ENCODE measurements around the gene MAP4K4. TPM values are rescaled to one million over a fixed set of nuclear protein-coding genes. Genes with fewer than 3 reads are reported as not detected.
A peak's percentile ranks its signal among the peaks of the same experiment; 100 is the strongest.

MAP4K4 gene
- total RNA-seq, 3 donors from 2014 or later: 26.4 to 54.6 (median 34.2) TPM

DNA sequence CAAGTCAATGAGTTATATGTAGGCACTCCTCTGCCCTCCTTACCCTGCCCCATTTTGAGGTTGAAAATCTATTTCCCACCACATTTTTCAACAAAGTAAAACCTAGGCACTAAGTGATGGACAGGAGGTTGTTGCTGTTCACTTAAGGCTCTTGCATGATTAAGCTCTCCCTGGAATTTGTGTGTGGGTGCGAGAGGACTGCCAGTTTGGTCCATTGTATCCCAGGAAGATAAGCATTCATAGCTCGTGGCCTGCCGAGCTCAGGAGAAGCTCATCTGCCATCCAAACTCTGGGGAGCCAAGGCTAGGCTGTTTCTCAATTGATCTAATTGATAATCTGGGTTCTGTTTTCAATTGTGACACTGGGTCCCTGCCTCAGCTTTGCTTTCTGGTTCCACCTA, 4.7 kb upstream of the MAP4K4 start:
- TF ChIP-seq, protein P1, sequence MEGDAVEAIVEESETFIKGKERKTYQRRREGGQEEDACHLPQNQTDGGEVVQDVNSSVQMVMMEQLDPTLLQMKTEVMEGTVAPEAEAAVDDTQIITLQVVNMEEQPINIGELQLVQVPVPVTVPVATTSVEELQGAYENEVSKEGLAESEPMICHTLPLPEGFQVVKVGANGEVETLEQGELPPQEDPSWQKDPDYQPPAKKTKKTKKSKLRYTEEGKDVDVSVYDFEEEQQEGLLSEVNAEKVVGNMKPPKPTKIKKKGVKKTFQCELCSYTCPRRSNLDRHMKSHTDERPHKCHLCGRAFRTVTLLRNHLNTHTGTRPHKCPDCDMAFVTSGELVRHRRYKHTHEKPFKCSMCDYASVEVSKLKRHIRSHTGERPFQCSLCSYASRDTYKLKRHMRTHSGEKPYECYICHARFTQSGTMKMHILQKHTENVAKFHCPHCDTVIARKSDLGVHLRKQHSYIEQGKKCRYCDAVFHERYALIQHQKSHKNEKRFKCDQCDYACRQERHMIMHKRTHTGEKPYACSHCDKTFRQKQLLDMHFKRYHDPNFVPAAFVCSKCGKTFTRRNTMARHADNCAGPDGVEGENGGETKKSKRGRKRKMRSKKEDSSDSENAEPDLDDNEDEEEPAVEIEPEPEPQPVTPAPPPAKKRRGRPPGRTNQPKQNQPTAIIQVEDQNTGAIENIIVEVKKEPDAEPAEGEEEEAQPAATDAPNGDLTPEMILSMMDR (IDR thresholded peaks at IDR 0.05): no peak
- no peak for ATAC-seq
- intact Hi-C loops (cut with DNase I, micrococcal nuclease): no loop called here
- no peak overlapping the region for H3K4me3 ChIP-seq
- no peak for DNase-seq
- no peaks in the 10 kb centered on the region for H3K36me3 ChIP-seq (ENCODE audit: low read depth)
- no peaks in the 10 kb centered on the region for H3K9me3 ChIP-seq
- H3K4me1 ChIP-seq (ENCODE audit: low read depth): peaks cover 14% of the 10 kb centered on the region

DNA sequence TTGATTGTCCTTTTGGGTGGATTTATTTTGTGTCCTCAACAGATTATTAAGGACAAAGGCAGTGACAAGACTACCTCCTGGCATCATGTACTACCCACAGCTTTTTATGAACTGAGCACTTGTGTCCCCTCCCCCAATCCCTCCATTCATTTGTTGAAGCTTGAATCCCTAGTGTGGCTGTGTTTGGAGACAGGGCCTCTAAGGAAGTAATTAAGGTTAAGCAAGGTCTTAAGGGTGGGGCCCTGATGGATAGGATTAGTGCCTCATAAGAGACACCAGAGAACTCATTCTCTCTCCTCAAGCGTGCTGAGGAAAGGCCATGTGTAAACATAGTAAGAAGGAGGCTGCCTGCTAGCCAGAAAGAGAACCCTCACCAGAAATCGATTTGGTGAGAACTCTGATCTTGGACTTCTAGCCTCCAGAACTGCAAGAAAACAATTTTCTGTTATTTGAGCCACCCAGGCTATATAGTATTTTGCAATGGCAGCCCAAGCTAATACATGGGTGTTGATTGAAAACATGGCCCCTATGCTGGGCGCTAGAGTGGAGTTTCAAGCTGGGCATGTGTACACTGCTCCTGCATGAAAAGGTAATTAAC, 3.4 kb upstream of the MAP4K4 start:
- TF ChIP-seq, protein P1 (IDR thresholded peaks at IDR 0.05): no peak
- no peaks in the 10 kb centered on the region for H3K9me3 ChIP-seq
- H3K4me3 ChIP-seq: no peak overlapping the region
- DNase-seq: no peak
- H3K36me3 ChIP-seq (ENCODE audit: low read depth): no peaks in the 10 kb centered on the region
- intact Hi-C loops (cut with DNase I, micrococcal nuclease): no loop called here
- H3K4me1 ChIP-seq (ENCODE audit: low read depth): peaks cover 14% of the 10 kb centered on the region
- ATAC-seq: no peak

DNA sequence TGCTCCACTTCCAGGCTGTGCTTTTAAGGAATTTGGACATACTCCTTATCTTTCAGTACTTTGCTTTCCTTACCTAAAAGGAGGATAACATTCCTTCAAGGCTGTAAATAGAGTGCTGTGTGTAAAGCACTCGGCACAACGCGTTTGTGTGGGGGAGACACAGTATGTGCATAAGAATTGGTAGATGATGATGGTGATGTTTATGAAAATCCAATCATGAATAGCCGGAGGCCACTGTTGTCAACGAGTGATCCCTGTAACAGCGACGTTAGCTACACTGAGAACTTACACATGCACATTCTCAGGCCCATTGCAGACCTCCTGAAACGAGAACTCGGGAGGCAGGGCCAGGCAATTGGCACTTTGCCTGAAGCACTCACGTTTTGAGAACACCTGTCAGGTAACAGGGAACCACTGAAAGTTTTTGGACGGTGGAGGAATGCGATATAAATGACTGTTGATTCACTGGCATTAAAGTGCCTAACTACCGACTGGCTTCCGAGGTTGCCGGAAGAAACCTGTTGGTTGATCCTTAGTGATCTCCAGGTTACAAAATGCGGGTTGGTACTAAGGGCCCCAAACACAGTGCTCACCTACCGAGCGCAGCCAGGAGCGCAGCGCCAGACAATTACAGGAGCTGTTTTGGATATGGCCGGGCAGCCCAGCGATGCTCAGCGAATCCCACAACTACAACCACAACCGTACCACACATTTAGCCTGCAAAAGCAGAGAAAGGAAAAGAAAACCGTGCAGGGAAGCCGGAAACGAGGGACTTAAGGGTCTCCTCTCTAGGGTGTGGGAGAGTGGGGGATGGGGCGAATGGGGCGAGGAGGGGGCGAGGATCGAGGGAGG, 1.0 kb upstream of the MAP4K4 start:
- TF ChIP-seq, protein P1 (IDR thresholded peaks at IDR 0.05): no peak
- ATAC-seq: peak; percentile 45
- intact Hi-C loops (cut with DNase I, micrococcal nuclease): no loop called here

DNA sequence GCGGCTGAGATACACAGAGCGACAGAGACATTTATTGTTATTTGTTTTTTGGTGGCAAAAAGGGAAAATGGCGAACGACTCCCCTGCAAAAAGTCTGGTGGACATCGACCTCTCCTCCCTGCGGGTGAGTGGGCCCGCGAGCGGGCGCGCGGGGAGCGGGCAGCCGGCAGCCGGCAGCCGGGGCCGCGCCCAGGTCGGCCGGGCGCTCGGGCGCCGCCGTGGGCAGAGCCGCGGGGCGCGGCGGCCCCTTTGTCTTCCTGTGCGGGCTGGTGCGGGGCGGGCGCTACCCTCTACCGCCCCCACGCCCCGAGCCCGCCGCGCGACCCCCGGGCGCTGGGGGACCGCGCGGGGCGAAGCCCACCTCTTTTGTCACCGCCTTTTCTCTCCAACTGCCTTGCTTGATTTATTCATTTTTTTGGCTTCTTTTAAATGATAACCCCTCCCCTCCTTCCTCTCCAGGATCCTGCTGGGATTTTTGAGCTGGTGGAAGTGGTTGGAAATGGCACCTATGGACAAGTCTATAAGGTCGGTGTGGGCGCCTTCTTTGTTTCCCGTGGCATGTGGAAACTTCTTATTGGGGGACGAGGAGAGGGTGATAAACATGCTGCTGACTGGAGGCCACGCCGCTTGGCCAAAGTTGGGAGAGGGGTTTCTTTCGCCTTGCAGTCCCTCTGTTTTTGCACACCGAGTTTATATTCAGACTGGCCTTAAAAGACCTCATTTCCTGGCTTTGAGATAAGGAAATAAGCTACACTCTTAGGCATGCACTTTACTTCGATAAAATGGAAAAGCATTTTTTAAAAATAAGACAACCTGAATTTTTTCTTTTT, 722 bp downstream of the MAP4K4 start:
- Histone ChIP-seq H3K4me3 (peak overlapping the region; percentile 20), H3K36me3 (ENCODE audit: low read depth) (no peaks in the 10 kb centered on the region), H3K9me3 (no peaks in the 10 kb centered on the region), H3K4me1 (ENCODE audit: low read depth) (peaks cover 3% of the 10 kb centered on the region)
- DNase-seq (peak in 2 of 3 donors; percentile 33 to 67), ATAC-seq (peak; percentile 52)
- intact Hi-C loops (cut with DNase I, micrococcal nuclease): no loop called here
- TF ChIP-seq, protein P1 (IDR thresholded peaks at IDR 0.05): no peak

More for the DNA sequence above, 1.0 kb upstream of the MAP4K4 start:
- Histone ChIP-seq H3K4me1 (ENCODE audit: low read depth) (peaks cover 3% of the 10 kb centered on the region), H3K36me3 (ENCODE audit: low read depth) (no peaks in the 10 kb centered on the region), H3K4me3 (peak overlapping the region; percentile 20), H3K9me3 (no peaks in the 10 kb centered on the region)
- peak in 2 of 3 donors; percentile 39 to 58 for DNase-seq

DNA sequence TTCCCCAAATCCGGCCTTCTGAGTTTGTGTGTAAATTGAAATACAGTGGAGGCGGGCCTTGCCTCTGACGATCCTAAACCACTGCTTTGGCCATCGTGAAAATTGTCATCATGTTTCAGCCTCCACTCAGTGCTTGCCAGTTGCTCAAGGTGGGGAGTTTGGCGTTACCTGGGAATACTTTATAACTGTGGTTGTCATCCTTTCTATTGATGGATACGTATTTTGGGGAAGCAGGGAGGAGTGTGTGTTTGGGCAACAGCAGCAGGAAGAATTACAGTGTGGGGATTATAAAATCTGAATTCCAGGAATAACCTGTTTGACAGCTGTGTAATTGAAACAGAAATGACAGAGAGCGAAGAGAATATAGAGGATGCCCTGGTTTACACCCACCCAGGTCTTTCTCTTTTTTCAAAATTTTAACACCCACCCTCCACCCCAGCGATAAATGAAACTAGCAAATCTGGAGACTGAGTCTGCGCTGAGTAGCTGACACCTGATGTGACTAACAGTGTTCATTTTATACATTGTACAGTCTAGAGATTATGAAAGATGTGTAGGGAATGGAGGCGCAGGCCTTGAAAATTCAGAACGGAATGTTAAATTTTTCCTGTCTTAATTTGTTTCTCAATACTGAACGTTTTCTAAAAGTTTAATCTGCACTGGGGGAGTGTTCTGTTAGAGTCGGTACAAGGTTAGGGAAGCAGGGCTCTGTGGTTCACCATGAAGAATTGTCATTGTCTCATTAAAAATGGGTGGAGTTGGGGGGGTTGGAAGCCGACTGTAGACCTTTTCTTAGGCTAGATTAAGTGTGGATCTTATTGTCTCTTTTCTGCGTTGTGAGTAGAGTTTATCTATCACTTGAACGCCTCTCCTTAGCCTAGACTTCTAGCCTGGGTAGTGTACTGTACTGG, 1.6 kb downstream of the MAP4K4 start:
- ATAC-seq: peak; percentile 17

More for the DNA sequence above, 1.6 kb downstream of the MAP4K4 start:
- TF ChIP-seq, protein P1 (IDR thresholded peaks at IDR 0.05): no peak
- H3K36me3 ChIP-seq (ENCODE audit: low read depth): no peaks in the 10 kb centered on the region
- DNase-seq: no peak
- no peak overlapping the region for H3K4me3 ChIP-seq
- intact Hi-C loops (cut with DNase I, micrococcal nuclease): no loop called here
- H3K9me3 ChIP-seq: no peaks in the 10 kb centered on the region
- H3K4me1 ChIP-seq (ENCODE audit: low read depth): peaks cover 3% of the 10 kb centered on the region

Data from mucosa of descending colon (tissue), 3 donors.